GM23338 (cell line): ENCODE measurements around the gene HCFC1.
"Not testable (repeated sequence)": the region's sequence is repeated elsewhere in the genome, so short reads cannot be mapped to it uniquely, and the experiment has no call there.

Source experiments
- CREB1 ChIP-seq: fragments of 250-450 bp; sonication (Bioruptor Pico); IDR thresholded peaks from 2 replicates; pipeline ENCODE4 v1.5.0; 2020; ENCODE audit warnings: low read depth, mild to moderate bottlenecking, moderate library complexity
- CTCF ChIP-seq, 2 experiments: fragments of 200-600 bp in 1 of 2; sonication (generic) in 1 of 2; conservative IDR thresholded peaks; 2 replicates each; pipeline versions ENCODE4 v1.5.1 to v1.6.1; 2016 to 2017; ENCODE audit warnings: antibody characterized with exemption in 2 of 2, low read depth in 2 of 2, mild to moderate bottlenecking in 2 of 2, moderate library complexity in 1 of 2
- ETS1 ChIP-seq: IDR thresholded peaks from 2 replicates; pipeline ENCODE4 v1.6.1; 2016; ENCODE audit warnings: antibody characterized with exemption
- EZH2 ChIP-seq: fragments of 200-600 bp; sonication (generic); IDR thresholded peaks from one replicate; pipeline ENCODE4 v1.8.0; 2017; ENCODE audit warnings: antibody characterized with exemption, mild to moderate bottlenecking, low read depth; ENCODE audit not compliant: unreplicated experiment
- EZH2phosphoT487 ChIP-seq: fragments of 200-600 bp; sonication (generic); IDR thresholded peaks from one replicate; pipeline ENCODE4 v1.8.1; 2018; ENCODE audit warnings: antibody characterized with exemption; ENCODE audit not compliant: unreplicated experiment
- JUNB ChIP-seq: IDR thresholded peaks from one replicate; pipeline ENCODE4 v1.6.1; 2016; ENCODE audit warnings: antibody characterized with exemption; ENCODE audit not compliant: unreplicated experiment
- NANOG ChIP-seq: IDR thresholded peaks from 2 replicates; pipeline ENCODE4 v1.6.1; 2016; ENCODE audit warnings: antibody characterized with exemption, borderline replicate concordance
- POLR2AphosphoS5 ChIP-seq: IDR thresholded peaks from 2 replicates; pipeline ENCODE4 v1.6.1; 2016; ENCODE audit warnings: antibody characterized with exemption, low read depth
- STAT1 ChIP-seq: IDR thresholded peaks from one replicate; pipeline ENCODE4 v1.6.1; 2016; ENCODE audit warnings: antibody characterized with exemption; ENCODE audit not compliant: unreplicated experiment
- ZNF114 ChIP-seq: fragments of 250-450 bp; sonication (Bioruptor Pico); IDR thresholded peaks from 2 replicates; pipeline ENCODE4 v1.5.0; 2020; ENCODE audit warnings: mild to moderate bottlenecking, moderate library complexity
- ZNF331 ChIP-seq: fragments of 250-450 bp; sonication (Bioruptor Pico); IDR thresholded peaks from 2 replicates; pipeline ENCODE4 v1.5.0; 2020; ENCODE audit warnings: low read depth, mild to moderate bottlenecking, moderate library complexity
- TF ChIP-seq, protein P1 (sequence below): IDR thresholded peaks from one replicate; pipeline ENCODE4 v1.6.1; 2018; ENCODE audit warnings: antibody characterized with exemption; ENCODE audit not compliant: unreplicated experiment

GRCh38 chrX:153994398-153994797 lies 22.8 kb upstream of the HCFC1 start:
- not testable (repeated sequence) for TF ChIP-seq POLR2AphosphoS5; EZH2; CTCF (conservative IDR thresholded peaks at IDR 0.05; ENCODE audit: low read depth in 2 of 2); ZNF114; EZH2phosphoT487; CREB1 (CRISPR knock-in tag); JUNB; NANOG; ETS1; STAT1; ZNF331 (CRISPR knock-in tag)
- TF ChIP-seq, protein P1, sequence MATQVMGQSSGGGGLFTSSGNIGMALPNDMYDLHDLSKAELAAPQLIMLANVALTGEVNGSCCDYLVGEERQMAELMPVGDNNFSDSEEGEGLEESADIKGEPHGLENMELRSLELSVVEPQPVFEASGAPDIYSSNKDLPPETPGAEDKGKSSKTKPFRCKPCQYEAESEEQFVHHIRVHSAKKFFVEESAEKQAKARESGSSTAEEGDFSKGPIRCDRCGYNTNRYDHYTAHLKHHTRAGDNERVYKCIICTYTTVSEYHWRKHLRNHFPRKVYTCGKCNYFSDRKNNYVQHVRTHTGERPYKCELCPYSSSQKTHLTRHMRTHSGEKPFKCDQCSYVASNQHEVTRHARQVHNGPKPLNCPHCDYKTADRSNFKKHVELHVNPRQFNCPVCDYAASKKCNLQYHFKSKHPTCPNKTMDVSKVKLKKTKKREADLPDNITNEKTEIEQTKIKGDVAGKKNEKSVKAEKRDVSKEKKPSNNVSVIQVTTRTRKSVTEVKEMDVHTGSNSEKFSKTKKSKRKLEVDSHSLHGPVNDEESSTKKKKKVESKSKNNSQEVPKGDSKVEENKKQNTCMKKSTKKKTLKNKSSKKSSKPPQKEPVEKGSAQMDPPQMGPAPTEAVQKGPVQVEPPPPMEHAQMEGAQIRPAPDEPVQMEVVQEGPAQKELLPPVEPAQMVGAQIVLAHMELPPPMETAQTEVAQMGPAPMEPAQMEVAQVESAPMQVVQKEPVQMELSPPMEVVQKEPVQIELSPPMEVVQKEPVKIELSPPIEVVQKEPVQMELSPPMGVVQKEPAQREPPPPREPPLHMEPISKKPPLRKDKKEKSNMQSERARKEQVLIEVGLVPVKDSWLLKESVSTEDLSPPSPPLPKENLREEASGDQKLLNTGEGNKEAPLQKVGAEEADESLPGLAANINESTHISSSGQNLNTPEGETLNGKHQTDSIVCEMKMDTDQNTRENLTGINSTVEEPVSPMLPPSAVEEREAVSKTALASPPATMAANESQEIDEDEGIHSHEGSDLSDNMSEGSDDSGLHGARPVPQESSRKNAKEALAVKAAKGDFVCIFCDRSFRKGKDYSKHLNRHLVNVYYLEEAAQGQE: not testable (repeated sequence)
